Esophagus mucosa (tissue), 1 donor: ENCODE data around the gene FOXE3. TPM values are rescaled to one million over a fixed set of nuclear protein-coding genes. Genes with fewer than 3 reads are reported as not detected.
"Not testable (repeated sequence)": the region's sequence is repeated elsewhere in the genome, so short reads cannot be mapped to it uniquely, and the experiment has no call there.

ENCODE experiments used
- ATAC-seq: fragments of 200-7000 bp; cut with Tn5 transposase; one replicate; pipeline ENCODE4 v1.9.1; 2020
- total RNA-seq: library from RNA; stranded (reverse); gene quantifications from one replicate; pipeline ENCODE4 v1.2.4, GENCODE V29; 2023
- donor health status: DM: yes; HTN: yes; CAD: no.

FOXE3 gene
- total RNA-seq, 1 donor from 2014 or later: not detected

DNA sequence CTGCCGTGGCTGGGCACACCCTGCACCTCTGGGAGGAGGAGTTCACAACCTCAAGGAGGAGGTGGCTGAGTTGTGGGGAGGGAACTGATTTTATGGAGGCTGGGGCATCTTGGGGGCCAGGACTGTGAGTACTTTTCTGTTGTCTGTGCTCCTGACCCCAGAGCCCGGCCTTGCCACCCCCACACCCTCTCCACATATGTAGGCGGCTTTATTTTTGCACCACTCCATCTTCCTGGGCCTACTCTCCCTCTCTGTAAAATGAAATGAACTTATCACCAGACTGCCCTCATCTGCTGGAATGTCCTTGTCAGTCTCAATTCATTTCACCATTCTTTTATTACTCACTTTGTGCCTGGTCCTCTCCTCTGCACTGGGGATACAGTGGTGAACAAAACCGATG lies 34.5 kb downstream of the FOXE3 start:
- no peak for ATAC-seq

DNA sequence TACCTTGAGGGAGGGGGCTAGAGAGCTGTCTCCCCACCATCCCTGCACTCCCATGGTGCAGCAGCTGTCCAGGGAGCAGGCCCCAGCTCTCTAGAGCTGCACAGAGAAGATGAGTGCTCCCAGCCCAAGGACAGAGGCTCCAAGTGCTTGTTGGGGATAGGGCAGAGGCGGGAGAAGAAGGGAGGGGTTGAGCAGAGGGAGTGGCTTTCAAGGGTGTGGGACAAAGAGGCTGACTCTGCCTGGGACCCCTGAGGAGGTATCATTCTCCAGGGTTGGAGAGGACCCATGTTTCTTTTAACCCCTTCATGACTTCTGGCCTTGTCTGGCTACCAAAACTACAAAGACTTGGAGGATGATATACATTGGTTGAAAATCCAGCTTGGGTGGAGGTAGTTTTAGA lies 36.3 kb downstream of the FOXE3 start:
- no peak for ATAC-seq

DNA sequence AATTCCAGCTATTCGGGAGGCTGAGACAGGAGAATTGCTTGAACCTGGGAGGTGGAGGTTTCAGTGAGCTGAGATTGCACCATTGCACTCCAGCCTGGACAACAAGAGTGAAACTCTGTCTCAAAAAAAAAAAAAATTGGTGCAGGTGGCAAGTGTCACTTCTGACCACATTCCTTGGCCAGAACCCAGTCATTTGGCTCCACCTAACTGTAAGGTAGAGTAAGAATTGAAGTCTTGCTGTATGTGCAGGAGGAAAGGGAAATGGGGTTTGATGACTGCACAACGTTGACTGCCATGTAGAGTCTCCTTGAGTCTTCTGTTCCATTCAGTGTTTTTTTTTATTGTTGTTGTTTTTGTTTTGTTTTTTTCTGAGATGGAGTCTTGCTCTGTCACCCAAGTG lies 37.8 kb downstream of the FOXE3 start:
- ATAC-seq: not testable (repeated sequence)

DNA sequence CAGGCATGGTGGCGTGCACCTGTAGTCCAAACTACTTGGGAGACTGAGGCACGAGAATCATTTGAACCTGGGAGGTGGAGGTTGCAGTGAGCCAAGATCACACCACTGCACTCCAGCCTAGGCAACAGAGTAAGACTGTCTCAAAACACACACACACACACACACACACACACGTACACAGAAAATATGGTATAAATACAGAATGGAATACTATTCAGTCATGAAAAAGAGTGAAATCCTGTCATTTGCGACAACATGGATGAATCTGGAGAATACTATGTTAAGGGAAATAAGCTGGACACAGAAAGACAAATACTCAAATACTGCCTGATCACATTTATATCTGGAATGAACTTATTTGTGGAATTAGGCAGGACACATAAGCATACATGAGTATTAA lies 40.2 kb downstream of the FOXE3 start:
- no peak for ATAC-seq

DNA sequence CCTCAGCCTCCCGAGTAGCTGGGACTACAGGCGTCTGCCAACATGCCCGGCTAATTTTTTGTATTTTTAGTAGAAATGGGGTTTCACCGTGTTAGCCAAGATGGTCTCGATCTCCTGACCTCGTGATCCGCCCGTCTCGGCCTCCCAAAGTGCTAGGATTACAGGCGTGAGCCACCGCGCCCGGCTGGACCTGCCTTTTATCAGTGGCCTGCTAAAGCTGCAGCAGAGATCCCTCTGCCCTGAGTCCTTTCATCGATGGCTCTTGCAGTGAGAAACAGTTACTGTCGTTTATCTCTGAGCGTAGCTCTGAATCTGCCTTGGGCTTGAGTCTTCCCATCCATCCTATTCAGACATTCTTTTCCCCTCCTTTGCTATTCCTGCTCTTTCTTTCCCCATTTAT lies 41.5 kb downstream of the FOXE3 start:
- ATAC-seq: not testable (repeated sequence)

DNA sequence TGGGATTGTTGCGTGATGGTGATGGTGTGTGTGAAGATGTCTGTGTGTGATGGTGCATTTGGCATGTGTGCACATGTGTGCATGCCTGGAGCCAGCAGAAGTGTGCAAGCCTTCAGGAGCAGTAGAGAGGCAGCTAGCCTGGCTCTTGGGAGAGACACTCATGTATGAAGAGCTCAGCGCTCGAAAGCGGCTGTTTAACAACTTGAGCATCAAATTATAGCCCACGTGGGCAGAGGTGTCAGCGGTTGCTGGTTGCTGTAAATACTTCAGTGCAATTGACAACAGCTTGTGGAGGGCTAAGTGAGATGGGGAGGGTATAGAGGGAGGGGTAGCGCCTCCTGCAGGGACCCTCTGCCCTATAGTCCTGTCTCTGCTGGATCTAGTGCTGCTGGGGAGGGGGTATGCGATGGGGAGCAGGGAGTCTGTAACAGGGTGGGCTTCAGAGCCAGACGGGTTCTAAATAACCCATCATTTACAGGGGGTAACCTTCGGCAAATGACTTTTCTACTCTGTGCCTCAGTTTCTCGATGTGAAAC lies 43.2 kb downstream of the FOXE3 start:
- ATAC-seq: no peak

DNA sequence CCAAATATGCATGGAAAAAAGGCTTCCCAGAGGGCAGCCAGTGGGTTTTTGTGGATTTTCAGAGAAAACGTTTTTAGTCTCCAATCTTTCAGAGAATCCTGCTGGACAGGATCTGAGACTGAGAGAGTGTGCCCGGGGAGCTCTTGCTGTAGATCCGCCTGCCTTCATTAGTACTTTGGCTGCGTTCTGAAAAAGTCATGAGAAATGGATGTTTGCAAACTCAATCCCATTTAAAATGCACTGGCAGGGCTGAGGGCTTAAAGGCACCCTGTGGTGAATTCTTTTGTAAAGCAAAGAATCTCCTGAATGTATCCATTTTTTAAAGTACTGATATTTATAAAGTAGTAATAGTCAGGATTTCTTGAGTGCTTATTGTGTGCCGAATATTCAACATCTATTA lies 44.0 kb downstream of the FOXE3 start:
- ATAC-seq: no peak

DNA sequence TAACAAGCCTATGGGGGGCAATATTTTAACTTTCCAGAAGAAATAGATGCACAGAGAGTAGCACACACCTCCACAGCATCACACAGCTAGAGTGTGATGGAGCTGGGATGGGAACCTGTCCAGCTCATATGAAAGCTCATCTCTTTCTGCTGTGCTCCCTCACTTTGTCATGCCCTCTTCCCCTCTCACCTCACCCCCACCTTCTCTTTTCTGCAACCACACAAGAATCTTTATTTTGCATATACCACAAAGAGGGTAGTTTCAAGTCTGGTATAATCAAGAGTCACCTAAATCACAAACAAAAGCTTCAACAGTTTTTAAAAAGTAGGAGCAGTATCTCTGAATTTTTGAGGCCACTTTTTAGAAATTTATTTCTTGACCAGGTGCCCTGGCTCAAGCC lies 44.4 kb downstream of the FOXE3 start:
- ATAC-seq: no peak

DNA sequence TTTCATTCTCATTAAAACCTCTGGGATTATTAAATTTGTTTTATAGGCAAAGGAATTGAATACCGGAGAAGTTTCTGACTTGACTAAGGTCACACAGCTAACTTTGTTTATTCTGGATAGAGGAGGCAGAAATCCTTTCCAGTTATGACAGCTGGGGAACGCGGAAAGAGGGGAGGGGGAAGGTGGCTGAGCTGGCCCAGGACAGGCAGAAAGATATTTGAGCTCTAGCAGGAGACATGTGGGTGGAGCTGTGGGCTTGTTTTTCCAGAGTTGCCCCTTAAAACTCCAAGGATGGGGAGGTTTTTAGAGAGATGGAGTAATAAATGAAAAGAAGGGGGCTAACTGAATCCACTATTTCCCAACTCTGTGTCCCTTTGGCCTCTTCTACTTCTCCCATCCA lies 49.5 kb downstream of the FOXE3 start:
- ATAC-seq: no peak

Other genes with a start within 250 kb of the FOXE3 start
- 273 TPM for gene PDZK1IP1, start 226.2 kb upstream of the FOXE3 start, total RNA-seq
- gene TAL1, start 184.1 kb upstream of the FOXE3 start, total RNA-seq: 0.64 TPM
- gene STIL, start 102.1 kb upstream of the FOXE3 start, total RNA-seq: 8.2 TPM
- gene CMPK1, start 82.5 kb upstream of the FOXE3 start, total RNA-seq: 122 TPM
- 0.08 TPM for gene FOXD2, start 21.8 kb downstream of the FOXE3 start, total RNA-seq